MCF 10A (cell line): ENCODE data around the gene SERINC5. TPM values are rescaled to one million over a fixed set of nuclear protein-coding genes. Genes with fewer than 3 reads are reported as not detected.

ENCODE experiments used
- BruUV-seq: library from RNA; stranded (reverse); fragments of 400-500 nt; replicated peaks from 2 replicates; lab custom pipeline; 2021; lab: Mats Ljungman, UMichigan
- CTCF ChIA-PET: fragments of 300-600 bp; sonication (Branson Sonifier 250); formaldehyde crosslinking; extraction: SDS; loops from one replicate; lab custom pipeline; 2021; ENCODE audit warnings: antibody characterized with exemption, inconsistent platforms; lab: Yijun Ruan, JAX
- POLR2A ChIA-PET: fragments of 300-600, 350-650 bp; sonication (Branson Sonifier 250); formaldehyde crosslinking; extraction: SDS; loops from one replicate; lab custom pipeline; 2020; ENCODE audit warnings: antibody characterized with exemption, inconsistent platforms; lab: Yijun Ruan, JAX
- DNase-seq: peaks from one replicate; pipeline ENCODE4 v3.0.0-alpha.2; 2018; ENCODE audit not compliant: unreplicated experiment
- H3K27ac Mint-ChIP-seq: one replicate; pipeline ENCODE4 v1.8.0; 2022; ENCODE audit warnings: mild to moderate bottlenecking, low read depth, mixed read lengths; ENCODE audit not compliant: unreplicated experiment
- H3K27me3 Mint-ChIP-seq: one replicate; pipeline ENCODE4 v1.8.0; 2022; ENCODE audit warnings: mixed read lengths; ENCODE audit not compliant: insufficient read depth, unreplicated experiment
- H3K36me3 Mint-ChIP-seq: one replicate; pipeline ENCODE4 v1.8.0; 2022; ENCODE audit warnings: mild to moderate bottlenecking, moderate library complexity, mixed read lengths; ENCODE audit not compliant: insufficient read depth, unreplicated experiment
- H3K4me1 Mint-ChIP-seq: one replicate; pipeline ENCODE4 v1.8.0; 2022; ENCODE audit warnings: mixed read lengths; ENCODE audit not compliant: insufficient read depth, unreplicated experiment
- H3K4me3 Mint-ChIP-seq: one replicate; pipeline ENCODE4 v1.8.0; 2022; ENCODE audit warnings: mild to moderate bottlenecking, moderate library complexity, mixed read lengths; ENCODE audit not compliant: unreplicated experiment
- H3K9me3 Mint-ChIP-seq: one replicate; pipeline ENCODE4 v1.8.0; 2022; ENCODE audit warnings: mixed read lengths; ENCODE audit not compliant: unreplicated experiment
- intact Hi-C: fragments of 100-400 bp; cut with micrococcal nuclease; formaldehyde crosslinking; loops from 2 replicates; pipeline ENCODE4 v1.14.1; 2022
- total RNA-seq: library from RNA; stranded (reverse); gene quantifications from 2 replicates; pipeline ENCODE4 v1.2.3, GENCODE V29; 2022
- TF ChIP-seq, protein P1 (sequence below): fragments of 200-600 bp; IDR thresholded peaks from one replicate; pipeline ENCODE4 v1.8.0; 2022; ENCODE audit warnings: antibody characterized with exemption, mild to moderate bottlenecking; ENCODE audit not compliant: unreplicated experiment

The SERINC5 gene
- total RNA-seq, 1 experiment from 2014 or later = 17.1 TPM

DNA sequence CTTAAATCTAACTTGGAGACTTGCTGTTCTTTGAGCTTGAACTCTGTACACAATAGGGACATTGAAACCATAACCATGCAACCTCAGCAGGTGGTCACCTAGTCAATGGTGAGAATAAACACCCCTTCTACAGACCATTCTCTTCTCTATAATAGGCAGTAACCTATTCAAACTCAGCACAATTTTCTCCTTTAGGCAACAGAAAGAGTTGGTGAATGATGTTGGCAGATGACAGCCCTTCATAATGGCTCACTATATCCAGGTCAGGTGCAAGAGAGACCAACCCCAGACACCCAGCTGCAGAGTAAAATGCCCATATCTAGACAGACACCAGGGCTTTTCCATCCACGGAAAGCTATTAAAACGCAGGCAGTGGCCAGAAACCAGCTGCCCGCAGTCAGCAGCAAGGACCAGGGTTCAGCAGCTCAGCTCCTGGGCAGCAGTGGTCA lies 106.7 kb downstream of the SERINC5 start:
- H3K4me1 Mint-ChIP-seq = no peaks in the 10 kb centered on the region
- CTCF ChIA-PET = interaction anchor here (1.1 kb wide), 1 partner anchor 65 kb away, joined by 5 read pairs; no protein-coding TSS in a partner anchor
- H3K36me3 Mint-ChIP-seq = peaks cover 40% of the 10 kb centered on the region

DNA sequence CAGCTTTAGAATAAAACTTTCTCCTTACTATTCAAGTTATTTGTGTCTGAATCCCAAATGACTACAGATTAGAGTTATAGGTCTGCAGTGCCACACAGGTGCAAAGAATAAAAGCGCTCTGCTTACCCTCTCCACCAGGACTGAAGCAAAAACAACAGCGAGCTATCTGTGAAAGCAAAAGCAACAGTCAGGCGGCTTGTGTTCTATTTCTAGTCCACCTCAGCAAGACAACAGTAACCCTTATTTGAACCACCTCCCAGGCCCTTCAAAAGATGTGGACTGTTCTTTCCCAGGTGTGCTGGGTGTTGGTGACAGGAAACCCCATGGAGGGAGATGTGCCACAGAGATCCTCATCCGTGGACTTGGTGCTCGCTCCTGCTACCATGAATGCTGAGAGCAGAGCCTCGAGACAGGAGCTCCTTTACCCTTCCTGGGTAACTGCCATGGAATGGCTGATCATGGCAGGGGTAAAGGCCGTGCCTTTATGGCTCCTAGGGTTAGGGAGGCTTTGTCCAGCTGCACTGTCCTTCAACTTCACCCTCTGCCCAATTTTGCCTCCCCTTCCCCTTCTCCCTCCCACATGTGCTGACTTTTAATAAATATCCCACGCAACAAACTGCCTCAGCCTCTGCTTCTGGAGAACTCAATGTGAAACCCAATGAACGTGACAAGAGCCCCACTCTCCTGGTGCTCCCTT lies 108.6 kb downstream of the SERINC5 start:
- ChIA-PET POLR2A (interaction anchor here (0.6 to 0.7 kb wide), 2 partner anchors 104 to 416 kb away, joined by 3 to 4 read pairs; no protein-coding TSS in a partner anchor), CTCF (interaction anchor here (0.6 to 1.3 kb wide), 2 partner anchors 10 to 432 kb away, joined by 4 read pairs; no protein-coding TSS in a partner anchor)
- TF ChIP-seq, protein P1, sequence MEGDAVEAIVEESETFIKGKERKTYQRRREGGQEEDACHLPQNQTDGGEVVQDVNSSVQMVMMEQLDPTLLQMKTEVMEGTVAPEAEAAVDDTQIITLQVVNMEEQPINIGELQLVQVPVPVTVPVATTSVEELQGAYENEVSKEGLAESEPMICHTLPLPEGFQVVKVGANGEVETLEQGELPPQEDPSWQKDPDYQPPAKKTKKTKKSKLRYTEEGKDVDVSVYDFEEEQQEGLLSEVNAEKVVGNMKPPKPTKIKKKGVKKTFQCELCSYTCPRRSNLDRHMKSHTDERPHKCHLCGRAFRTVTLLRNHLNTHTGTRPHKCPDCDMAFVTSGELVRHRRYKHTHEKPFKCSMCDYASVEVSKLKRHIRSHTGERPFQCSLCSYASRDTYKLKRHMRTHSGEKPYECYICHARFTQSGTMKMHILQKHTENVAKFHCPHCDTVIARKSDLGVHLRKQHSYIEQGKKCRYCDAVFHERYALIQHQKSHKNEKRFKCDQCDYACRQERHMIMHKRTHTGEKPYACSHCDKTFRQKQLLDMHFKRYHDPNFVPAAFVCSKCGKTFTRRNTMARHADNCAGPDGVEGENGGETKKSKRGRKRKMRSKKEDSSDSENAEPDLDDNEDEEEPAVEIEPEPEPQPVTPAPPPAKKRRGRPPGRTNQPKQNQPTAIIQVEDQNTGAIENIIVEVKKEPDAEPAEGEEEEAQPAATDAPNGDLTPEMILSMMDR = no peak
- intact Hi-C loops = no loop called here
- BruUV-seq = no TSS peak
- no peak for DNase-seq
- peaks cover 46% of the 10 kb centered on the region for H3K36me3 Mint-ChIP-seq
- H3K9me3 Mint-ChIP-seq = no peaks in the 10 kb centered on the region
- no peak overlapping the region for H3K27ac Mint-ChIP-seq
- H3K27me3 Mint-ChIP-seq = no peaks in the 10 kb centered on the region
- no peak overlapping the region for H3K4me3 Mint-ChIP-seq
- H3K4me1 Mint-ChIP-seq = no peaks in the 10 kb centered on the region

More for the DNA sequence above, 106.7 kb downstream of the SERINC5 start:
- H3K27ac Mint-ChIP-seq = no peak overlapping the region
- TF ChIP-seq, protein P1 = no peak
- POLR2A ChIA-PET = no interaction called here
- intact Hi-C loops = no loop called here
- no TSS peak for BruUV-seq
- no peak overlapping the region for H3K4me3 Mint-ChIP-seq
- DNase-seq = no peak
- H3K9me3 Mint-ChIP-seq = no peaks in the 10 kb centered on the region
- H3K27me3 Mint-ChIP-seq = no peaks in the 10 kb centered on the region

DNA sequence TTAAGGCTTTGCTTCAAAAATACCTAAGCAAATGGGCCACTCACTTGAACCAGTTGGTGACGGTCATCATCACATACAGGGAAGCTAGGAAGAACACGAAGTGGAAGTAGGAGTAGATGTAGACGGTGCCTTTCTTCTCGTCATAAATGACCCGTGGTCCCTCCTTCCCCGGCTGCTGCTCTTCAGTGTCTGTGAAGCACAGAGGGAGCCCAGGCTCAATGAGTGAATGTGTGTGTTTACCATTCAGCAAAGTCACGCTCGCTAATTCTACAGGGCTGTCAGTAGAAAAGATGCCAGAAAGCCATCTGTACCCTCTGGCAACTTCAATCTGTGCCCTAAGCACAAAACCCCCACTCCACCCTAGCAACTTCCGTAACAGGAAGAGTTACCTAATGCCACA lies 109.8 kb downstream of the SERINC5 start:
- POLR2A ChIA-PET = no interaction called here
- no TSS peak for BruUV-seq
- Mint-ChIP-seq H3K27ac (no peak overlapping the region), H3K4me3 (no peak overlapping the region), H3K36me3 (peaks cover 46% of the 10 kb centered on the region), H3K4me1 (no peaks in the 10 kb centered on the region), H3K9me3 (no peaks in the 10 kb centered on the region), H3K27me3 (no peaks in the 10 kb centered on the region)
- no peak for DNase-seq
- TF ChIP-seq, protein P1 = no peak
- intact Hi-C loops = no loop called here
- CTCF ChIA-PET = interaction anchor here (1.3 kb wide), 1 partner anchor 12 kb away, joined by 4 read pairs; no protein-coding TSS in a partner anchor

DNA sequence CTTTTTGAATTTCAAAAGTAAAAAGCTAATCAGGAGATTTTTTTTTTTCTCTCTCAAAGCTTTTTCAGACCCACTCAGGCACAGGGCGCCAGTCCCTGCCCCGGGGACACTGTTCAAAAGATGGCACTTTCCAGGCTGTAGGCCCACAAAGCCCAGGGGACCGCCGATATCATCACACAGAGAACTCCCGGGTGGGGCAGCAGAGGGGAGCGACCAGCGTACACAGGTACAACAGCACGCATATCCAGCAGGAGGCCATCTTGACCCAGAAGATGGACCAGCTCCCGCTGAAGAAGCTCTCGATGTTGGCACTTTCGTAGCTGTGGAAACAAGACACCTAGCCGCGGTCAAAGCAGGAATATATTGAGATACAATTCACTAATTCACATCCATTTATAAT lies 112.4 kb downstream of the SERINC5 start:
- Mint-ChIP-seq H3K27me3 (no peaks in the 10 kb centered on the region), H3K4me3 (no peak overlapping the region), H3K4me1 (no peaks in the 10 kb centered on the region), H3K9me3 (no peaks in the 10 kb centered on the region), H3K27ac (no peak overlapping the region), H3K36me3 (peaks cover 32% of the 10 kb centered on the region)
- BruUV-seq = no TSS peak
- no peak for DNase-seq
- ChIA-PET POLR2A (no interaction called here), CTCF (no interaction called here)
- TF ChIP-seq, protein P1 = no peak
- intact Hi-C loops = no loop called here
